CD14-positive monocyte (primary cell): Measurements from ENCODE around the gene PTPRN2. TPM values are rescaled to one million over a fixed set of nuclear protein-coding genes. Genes with fewer than 3 reads are reported as not detected.
A peak's percentile ranks its signal among the peaks of the same experiment; 100 is the strongest.
"Not testable (repeated sequence)": the region's sequence is repeated elsewhere in the genome, so short reads cannot be mapped to it uniquely, and the experiment has no call there.

Experiments
- DNase-seq, 3 donors: peaks; one replicate each; pipeline ENCODE4 v3.0.0-alpha.2; 2011 to 2022
- H2AFZ ChIP-seq: 2 replicates; pipeline ENCODE4 v1.6.0; 2012; ENCODE audit warnings: mild to moderate bottlenecking, low read depth, low read length, inconsistent platforms; ENCODE audit not compliant: insufficient read depth, poor library complexity, severe bottlenecking
- H3K27ac ChIP-seq, 2 donors: 1 replicate in 1 of 2; 2 replicates in 1 of 2; pipeline ENCODE4 v1.5.1; 2012 to 2013; ENCODE audit warnings: low read length in 2 of 2, control low read depth in 1 of 2, inconsistent platforms in 1 of 2, low read depth in 1 of 2, mild to moderate bottlenecking in 1 of 2
- H3K27me3 ChIP-seq, 2 donors: one replicate each; pipeline versions ENCODE4 v1.6.0 to v1.6.1; 2011 to 2013; ENCODE audit warnings: low read length in 2 of 2; ENCODE audit not compliant: control insufficient read depth in 2 of 2, insufficient read depth in 2 of 2
- H3K36me3 ChIP-seq, 2 donors: replicated peaks in 1 of 2; 1 replicate in 1 of 2; 2 replicates in 1 of 2; pipeline versions ENCODE4 v1.5.1 to v1.6.1; 2012 to 2013; ENCODE audit warnings: low read length in 2 of 2, control low read depth in 1 of 2, inconsistent platforms in 1 of 2, mild to moderate bottlenecking in 1 of 2; ENCODE audit not compliant: insufficient read depth in 2 of 2, control insufficient read depth in 1 of 2
- H3K4me1 ChIP-seq, 2 donors: 1 replicate in 1 of 2; 2 replicates in 1 of 2; pipeline versions ENCODE4 v1.5.1 to v1.6.1; 2012 to 2013; ENCODE audit warnings: low read length in 2 of 2, control low read depth in 1 of 2, inconsistent platforms in 1 of 2, mild to moderate bottlenecking in 1 of 2, moderate library complexity in 1 of 2; ENCODE audit not compliant: insufficient read depth in 2 of 2, control insufficient read depth in 1 of 2
- H3K4me2 ChIP-seq: replicated peaks from 2 replicates; pipeline ENCODE3; 2012; ENCODE audit warnings: low read length, moderate library complexity, mild to moderate bottlenecking; ENCODE audit not compliant: poor library complexity, severe bottlenecking; ENCODE audit errors: extremely low read depth
- H3K4me3 ChIP-seq, 3 experiments: fragments of 200-600 bp in 1 of 3; sonication (generic) in 1 of 3; replicated peaks in 1 of 3; 1 replicate in 2 of 3; 2 replicates in 1 of 3; pipeline ENCODE4 v1.5.1; 2011 to 2013; ENCODE audit warnings: low read length in 3 of 3, mild to moderate bottlenecking in 3 of 3, control low read depth in 2 of 3, low read depth in 2 of 3, inconsistent platforms in 1 of 3, moderate library complexity in 1 of 3
- H3K79me2 ChIP-seq: 2 replicates; pipeline ENCODE4 v1.6.0; 2012; ENCODE audit warnings: mild to moderate bottlenecking, control low read depth, inconsistent platforms, low read length, moderate library complexity; ENCODE audit not compliant: insufficient read depth
- H3K9ac ChIP-seq: 2 replicates; pipeline ENCODE4 v1.6.0; 2017; ENCODE audit warnings: low read length, mild to moderate bottlenecking; ENCODE audit not compliant: insufficient read depth, poor library complexity, severe bottlenecking
- H3K9me3 ChIP-seq, 2 donors: replicated peaks in 1 of 2; 1 replicate in 1 of 2; 2 replicates in 1 of 2; pipeline versions ENCODE4 v1.5.1 to v1.6.1; 2012 to 2013; ENCODE audit warnings: low read length in 2 of 2, control low read depth in 1 of 2; ENCODE audit not compliant: control insufficient read depth in 1 of 2, insufficient read depth in 1 of 2
- H4K20me1 ChIP-seq: 2 replicates; pipeline ENCODE4 v1.6.0; 2012; ENCODE audit warnings: mild to moderate bottlenecking, low read length, control low read depth, moderate library complexity; ENCODE audit not compliant: insufficient read depth
- H3K27ac Mint-ChIP-seq, 7 donors: one replicate each; pipeline ENCODE4 v1.8.0; 2020; ENCODE audit warnings: mild to moderate bottlenecking in 7 of 7, mixed read lengths in 7 of 7, moderate library complexity in 6 of 7, inconsistent platforms in 2 of 7
- H3K27me3 Mint-ChIP-seq, 3 donors: one replicate each; pipeline ENCODE4 v1.8.0; 2021 to 2022; ENCODE audit warnings: low read depth in 3 of 3, mild to moderate bottlenecking in 3 of 3, mixed read lengths in 3 of 3, moderate library complexity in 3 of 3, inconsistent platforms in 1 of 3
- H3K36me3 Mint-ChIP-seq, 2 donors: one replicate each; pipeline ENCODE4 v1.8.0; 2020; ENCODE audit warnings: mixed read lengths in 2 of 2, inconsistent platforms in 1 of 2, mild to moderate bottlenecking in 1 of 2
- H3K4me1 Mint-ChIP-seq: one replicate; pipeline ENCODE4 v1.8.0; 2020; ENCODE audit warnings: mild to moderate bottlenecking, mixed read lengths
- H3K4me3 Mint-ChIP-seq, 2 donors: one replicate each; pipeline ENCODE4 v1.8.0; 2020; ENCODE audit warnings: mild to moderate bottlenecking in 2 of 2, mixed read lengths in 2 of 2, moderate library complexity in 1 of 2
- H3K9me3 Mint-ChIP-seq, 7 donors: one replicate each; pipeline ENCODE4 v1.8.0; 2020 to 2022; ENCODE audit warnings: mixed read lengths in 7 of 7, mild to moderate bottlenecking in 6 of 7, moderate library complexity in 6 of 7, inconsistent platforms in 2 of 7
- WGBS: methylation state at CpG from one replicate; pipeline ENCODE4 v1.1.5; 2013; ENCODE audit warnings: missing lambda C conversion rate; ENCODE audit not compliant: insufficient coverage; 5-methylcytosine and 5-hydroxymethylcytosine counted together
- intact Hi-C, 2 donors: fragments of 100-400 bp; cut with micrococcal nuclease; formaldehyde crosslinking; loops; one replicate each; pipeline versions ENCODE4 v1.15.0 to v1.15.1; 2023
- polyA plus RNA-seq, 3 donors: library from polyadenylated mRNA; depleted of rRNA in 1 of 3; unstranded in 2 of 3; stranded (reverse) in 1 of 3; fragments of 300-500 nt in 2 of 3; fragments of >200 nt in 1 of 3; fragmentation: Illumina TruSeq in 2 of 3; gene quantifications; 1 replicate in 2 of 3; 2 replicates in 1 of 3; pipeline ENCODE4 v1.2.3, GENCODE V29; 2012 to 2021
- TF ChIP-seq, protein P1 (sequence below): fragments of 200-600 bp; IDR thresholded peaks from one replicate; pipeline ENCODE4 v1.8.0; 2022; ENCODE audit warnings: antibody characterized with exemption, mild to moderate bottlenecking

PTPRN2 gene
- polyA plus RNA-seq, 3 donors: 0.25 to 1.4 (median 0.97) TPM

DNA sequence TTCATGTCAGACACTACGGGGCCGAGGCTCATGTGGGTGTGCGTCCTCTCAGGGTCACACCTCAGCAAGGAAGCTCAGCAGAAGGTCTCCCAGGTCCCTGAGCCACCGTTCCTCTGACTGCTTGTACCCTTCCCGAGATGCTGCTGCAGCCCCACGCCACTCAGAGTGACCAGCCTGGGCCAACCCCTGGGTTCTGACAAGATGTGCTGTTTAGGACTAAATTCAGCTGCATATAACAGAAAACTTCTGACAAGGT is 738.4 kb downstream of the PTPRN2 start:
- H3K27ac Mint-ChIP-seq: peak overlapping the region in 1 of 7 donors; percentile 10
- WGBS: 96% methylated on average over 6 of the region's 6 CpGs
- Histone ChIP-seq H3K4me3 (no peak overlapping the region), H3K4me1 (peaks cover 51 to 55% of the 10 kb centered on the region in 2 donors), H3K79me2 (no peaks in the 10 kb centered on the region), H2AFZ (no peak overlapping the region), H3K9ac (no peak overlapping the region), H3K27me3 (no peaks in the 10 kb centered on the region), H3K4me2 (no peak overlapping the region), H3K9me3 (no peaks in the 10 kb centered on the region), H3K27ac (no peak overlapping the region), H3K36me3 (no peaks in the 10 kb centered on the region), H4K20me1 (no peaks in the 10 kb centered on the region)
- H3K27me3 Mint-ChIP-seq: peaks cover 3 to 9% (median 6%) of the 10 kb centered on the region in 3 donors
- peaks cover 0 to 5% (median 0%) of the 10 kb centered on the region in 7 donors for H3K9me3 Mint-ChIP-seq
- H3K4me1 Mint-ChIP-seq: peaks cover 38% of the 10 kb centered on the region
- DNase-seq: no peak
- no peak overlapping the region for H3K4me3 Mint-ChIP-seq
- TF ChIP-seq, protein P1, sequence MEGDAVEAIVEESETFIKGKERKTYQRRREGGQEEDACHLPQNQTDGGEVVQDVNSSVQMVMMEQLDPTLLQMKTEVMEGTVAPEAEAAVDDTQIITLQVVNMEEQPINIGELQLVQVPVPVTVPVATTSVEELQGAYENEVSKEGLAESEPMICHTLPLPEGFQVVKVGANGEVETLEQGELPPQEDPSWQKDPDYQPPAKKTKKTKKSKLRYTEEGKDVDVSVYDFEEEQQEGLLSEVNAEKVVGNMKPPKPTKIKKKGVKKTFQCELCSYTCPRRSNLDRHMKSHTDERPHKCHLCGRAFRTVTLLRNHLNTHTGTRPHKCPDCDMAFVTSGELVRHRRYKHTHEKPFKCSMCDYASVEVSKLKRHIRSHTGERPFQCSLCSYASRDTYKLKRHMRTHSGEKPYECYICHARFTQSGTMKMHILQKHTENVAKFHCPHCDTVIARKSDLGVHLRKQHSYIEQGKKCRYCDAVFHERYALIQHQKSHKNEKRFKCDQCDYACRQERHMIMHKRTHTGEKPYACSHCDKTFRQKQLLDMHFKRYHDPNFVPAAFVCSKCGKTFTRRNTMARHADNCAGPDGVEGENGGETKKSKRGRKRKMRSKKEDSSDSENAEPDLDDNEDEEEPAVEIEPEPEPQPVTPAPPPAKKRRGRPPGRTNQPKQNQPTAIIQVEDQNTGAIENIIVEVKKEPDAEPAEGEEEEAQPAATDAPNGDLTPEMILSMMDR: no peak
- intact Hi-C loops: no loop called here
- H3K36me3 Mint-ChIP-seq: no peaks in the 10 kb centered on the region

DNA sequence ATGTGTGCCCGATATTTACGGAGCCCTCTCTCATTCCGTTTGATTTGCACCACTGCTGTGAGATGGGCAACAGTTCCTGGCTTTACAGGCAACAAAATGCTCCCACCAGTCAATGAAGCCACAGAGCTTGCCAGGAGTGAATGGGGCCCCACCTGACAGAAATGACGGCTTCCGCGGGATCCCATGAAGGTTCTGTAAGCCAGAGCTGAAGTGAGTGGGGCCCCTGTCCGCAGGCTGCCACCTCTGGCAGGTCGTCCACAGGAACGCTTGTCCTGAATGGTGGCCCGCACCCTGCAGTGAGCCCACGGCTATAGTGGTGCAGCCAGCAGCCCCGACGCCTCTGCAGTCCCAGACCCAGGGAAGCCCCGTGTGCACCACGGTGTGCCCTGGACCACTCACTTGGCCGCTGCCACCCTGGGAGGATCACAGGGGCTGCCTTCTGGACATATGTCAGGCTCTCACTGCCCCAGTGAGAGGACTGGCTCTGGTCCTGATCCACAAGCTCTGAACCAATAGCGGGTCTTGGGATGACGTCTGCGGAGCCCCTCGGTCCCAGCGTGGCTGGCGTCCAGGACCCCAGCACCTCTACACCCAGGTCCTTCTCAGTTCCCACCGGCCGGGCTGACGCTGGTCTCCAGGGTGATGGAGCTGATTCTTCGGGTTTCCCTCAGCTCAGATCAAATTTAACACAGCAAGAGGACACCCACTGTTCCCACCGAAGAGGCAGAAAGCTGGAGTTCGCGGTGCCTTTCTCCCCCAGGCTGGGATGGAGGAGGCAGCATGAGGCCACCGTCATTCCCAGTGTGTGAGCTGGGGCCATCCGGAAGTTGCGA is 738.9 kb downstream of the PTPRN2 start:
- no peaks in the 10 kb centered on the region for H3K27me3 ChIP-seq
- TF ChIP-seq, protein P1: no peak
- no peaks in the 10 kb centered on the region for H3K9me3 ChIP-seq
- WGBS: 96% methylated on average over 31 of the region's 32 CpGs
- H3K9ac ChIP-seq: no peak overlapping the region
- H3K4me3 ChIP-seq: no peak overlapping the region
- H3K27ac ChIP-seq: no peak overlapping the region
- peak overlapping the region in 1 of 7 donors; percentile 60 for H3K27ac Mint-ChIP-seq
- H3K36me3 Mint-ChIP-seq: no peaks in the 10 kb centered on the region
- DNase-seq: no peak
- H3K4me3 Mint-ChIP-seq: no peak overlapping the region
- no peaks in the 10 kb centered on the region for H3K36me3 ChIP-seq
- H3K79me2 ChIP-seq: no peaks in the 10 kb centered on the region
- no peaks in the 10 kb centered on the region for H4K20me1 ChIP-seq
- H2AFZ ChIP-seq: no peak overlapping the region
- peaks cover 0 to 5% (median 0%) of the 10 kb centered on the region in 7 donors for H3K9me3 Mint-ChIP-seq
- no peak overlapping the region for H3K4me2 ChIP-seq
- peaks cover 33% of the 10 kb centered on the region for H3K4me1 Mint-ChIP-seq
- peaks cover 3 to 9% (median 6%) of the 10 kb centered on the region in 3 donors for H3K27me3 Mint-ChIP-seq
- intact Hi-C loops: no loop called here
- peaks cover 46 to 49% of the 10 kb centered on the region in 2 donors for H3K4me1 ChIP-seq

DNA sequence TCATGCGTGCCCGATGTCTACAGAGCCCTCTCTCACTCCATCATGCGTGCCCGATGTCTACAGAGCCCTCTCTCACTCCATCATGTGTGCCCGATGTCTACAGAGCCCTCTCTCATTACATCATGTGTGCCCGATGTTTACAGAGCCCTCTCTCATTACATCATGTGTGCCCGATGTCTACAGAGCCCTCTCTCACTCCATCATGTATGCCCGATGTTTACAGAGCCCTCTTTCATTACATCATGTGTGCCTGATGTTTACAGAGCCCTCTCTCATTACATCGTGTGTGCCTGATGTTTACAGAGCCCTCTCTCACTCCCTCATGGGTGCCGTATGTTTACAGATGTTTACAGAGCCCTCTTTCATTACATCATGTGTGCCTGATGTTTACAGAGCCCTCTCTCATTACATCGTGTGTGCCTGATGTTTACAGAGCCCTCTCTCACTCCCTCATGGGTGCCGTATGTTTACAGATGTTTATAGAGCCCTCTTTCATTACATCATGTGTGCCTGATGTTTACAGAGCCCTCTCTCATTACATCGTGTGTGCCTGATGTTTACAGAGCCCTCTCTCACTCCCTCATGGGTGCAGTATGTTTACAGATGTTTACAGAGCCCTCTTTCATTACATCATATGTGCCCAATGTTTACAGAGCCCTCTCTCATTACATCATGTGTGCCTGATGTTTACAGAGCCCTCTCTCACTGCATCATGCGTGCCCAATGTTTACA is 739.7 kb downstream of the PTPRN2 start:
- H3K36me3 ChIP-seq, H3K9me3 ChIP-seq, H3K4me3 ChIP-seq, H3K27me3 ChIP-seq, H3K27ac ChIP-seq, DNase-seq, H3K4me3 Mint-ChIP-seq, H2AFZ ChIP-seq, H3K4me2 ChIP-seq, H3K9ac ChIP-seq, H3K27ac Mint-ChIP-seq, H4K20me1 ChIP-seq, H3K79me2 ChIP-seq, intact Hi-C loops, H3K9me3 Mint-ChIP-seq, H3K36me3 Mint-ChIP-seq: not testable (repeated sequence)
- peaks cover 38 to 41% of the 10 kb centered on the region in 2 donors for H3K4me1 ChIP-seq
- peaks cover 25% of the 10 kb centered on the region for H3K4me1 Mint-ChIP-seq
- 98% methylated on average over 8 of the region's 14 CpGs for WGBS
- H3K27me3 Mint-ChIP-seq: peaks cover 3 to 13% (median 6%) of the 10 kb centered on the region in 3 donors
